K562 (cell line): ENCODE measurements around the gene SCART1. TPM values are rescaled to one million over a fixed set of nuclear protein-coding genes. Genes with fewer than 3 reads are reported as not detected.

Source experiments
- ATAC-seq: fragments of 200-7000 bp; cut with Tn5 transposase; 3 replicates; pipeline ENCODE4 v1.9.1; 2020; ENCODE audit warnings: moderate library complexity
- BruUV-seq: library from RNA; stranded (reverse); fragments of 400-500 nt; replicated peaks from 2 replicates; lab custom pipeline; 2021; lab: Mats Ljungman, UMichigan
- CTCF ChIA-PET: fragments of 300-600 bp; formaldehyde crosslinking; extraction: SDS; loops from one replicate; lab custom pipeline; 2021; ENCODE audit warnings: low intra/inter-chr PET ratio; lab: Yijun Ruan, JAX
- POLR2A ChIA-PET: fragments of 300-600, 350-650 bp; sonication (Branson Sonifier 250); formaldehyde crosslinking; extraction: SDS; loops from one replicate; lab custom pipeline; 2021; ENCODE audit warnings: antibody characterized with exemption, inconsistent platforms; lab: Yijun Ruan, JAX
- DNase-seq, 4 experiments: peaks; one replicate each; pipeline versions ENCODE4 v3.0.0 to v3.0.0-alpha.2; 2011 to 2018; ENCODE audit warnings: low spot score in 3 of 4, mixed read lengths in 3 of 4; ENCODE audit errors: extremely low read depth in 1 of 4
- FAIRE-seq: peaks from 2 replicates; lab custom pipeline; 2011; peaks lifted over from hg19 to GRCh38; lab: Jason Lieb, UNC
- H2AFZ ChIP-seq: 2 replicates; pipeline ENCODE4 v1.6.0; 2011; ENCODE audit warnings: low read depth, low read length, control low read depth, inconsistent platforms
- H3K27ac ChIP-seq: fragments of 200-600 bp; 3 replicates; pipeline ENCODE4 v1.8.0; 2011; ENCODE audit warnings: low read depth, mild to moderate bottlenecking, control low read depth, inconsistent platforms, low read length, moderate library complexity, mixed read lengths; ENCODE audit errors: extremely low read depth
- H3K27me3 ChIP-seq, 2 experiments: fragments of 300-600 bp in 1 of 2; 2 replicates in 1 of 2; 3 replicates in 1 of 2; pipeline versions ENCODE4 v1.6.0 to v1.8.0; 2011; ENCODE audit warnings: inconsistent platforms in 2 of 2, low read length in 2 of 2, mild to moderate bottlenecking in 1 of 2, mixed read lengths in 1 of 2, moderate library complexity in 1 of 2; ENCODE audit not compliant: control insufficient read depth in 2 of 2, insufficient read depth in 2 of 2
- H3K36me3 ChIP-seq: fragments of 300-600 bp; 3 replicates; pipeline ENCODE4 v1.8.0; 2011; ENCODE audit warnings: mild to moderate bottlenecking, low read length, inconsistent platforms; ENCODE audit not compliant: control insufficient read depth, insufficient read depth
- H3K4me1 ChIP-seq, 2 experiments: fragments of 200-600 bp in 1 of 2; replicated peaks in 1 of 2; 2 replicates in 1 of 2; 3 replicates in 1 of 2; pipeline versions ENCODE4 v1.5.1 to v1.8.0; 2011; ENCODE audit warnings: inconsistent platforms in 2 of 2, low read length in 2 of 2, mild to moderate bottlenecking in 1 of 2, mixed read lengths in 1 of 2, moderate library complexity in 1 of 2; ENCODE audit not compliant: control insufficient read depth in 2 of 2, insufficient read depth in 2 of 2
- H3K4me2 ChIP-seq: 2 replicates; pipeline ENCODE4 v1.6.1; 2011; ENCODE audit warnings: low read length, control low read depth, inconsistent platforms, mixed read lengths; ENCODE audit not compliant: insufficient read depth
- H3K4me3 ChIP-seq: fragments of 200-600 bp; sonication (generic), shearing (Covaris generic); 2 replicates; pipeline ENCODE4 v1.5.1; 2016; ENCODE audit warnings: control low read depth, inconsistent platforms
- H3K79me2 ChIP-seq: fragments of 200-600 bp; 3 replicates; pipeline ENCODE4 v1.8.0; 2011; ENCODE audit warnings: low read length, inconsistent platforms; ENCODE audit not compliant: control insufficient read depth, insufficient read depth
- H3K9ac ChIP-seq, 2 experiments: 2 replicates each; pipeline versions ENCODE4 v1.6.0 to v1.6.1; 2011; ENCODE audit warnings: low read depth in 2 of 2, low read length in 2 of 2, control low read depth in 1 of 2, inconsistent platforms in 1 of 2, mild to moderate bottlenecking in 1 of 2, mixed read lengths in 1 of 2; ENCODE audit not compliant: insufficient read depth in 1 of 2
- H3K9me1 ChIP-seq: one replicate; pipeline ENCODE4 v1.6.0; 2011; ENCODE audit warnings: inconsistent platforms, mild to moderate bottlenecking, low read length, moderate library complexity; ENCODE audit not compliant: control insufficient read depth, insufficient read depth
- H3K9me3 ChIP-seq: replicated peaks from 2 replicates; pipeline ENCODE4 v1.5.1; 2011; ENCODE audit warnings: low read depth, low read length, inconsistent platforms; ENCODE audit not compliant: control insufficient read depth, insufficient read depth
- H4K20me1 ChIP-seq: replicated peaks from 2 replicates; pipeline ENCODE4 v1.6.1; 2011; ENCODE audit warnings: low read length, inconsistent platforms, mixed read lengths; ENCODE audit not compliant: control insufficient read depth, insufficient read depth
- ATF7 ChIP-seq: fragments of 450-650 bp; IDR thresholded peaks from 2 replicates; pipeline ENCODE4 v1.7.1; 2014; ENCODE audit warnings: mild to moderate bottlenecking, moderate library complexity
- HDAC6 ChIP-seq: IDR thresholded peaks from 2 replicates; pipeline ENCODE4 v1.6.1; 2012; ENCODE audit warnings: low read depth, mild to moderate bottlenecking, control low read depth, inconsistent platforms, low read length, moderate library complexity
- NCOA4 ChIP-seq: fragments of 450-650 bp; IDR thresholded peaks from 2 replicates; pipeline ENCODE4 v1.6.1; 2018; ENCODE audit warnings: mild to moderate bottlenecking; ENCODE audit not compliant: partially characterized antibody
- NFRKB ChIP-seq: fragments of 450-650 bp; IDR thresholded peaks from 2 replicates; pipeline ENCODE4 v1.6.1; 2016; ENCODE audit warnings: low read depth
- NONO ChIP-seq, 2 experiments: fragments of 200-400 bp in 1 of 2; fragments of 450-650 bp in 1 of 2; formaldehyde crosslinking in 1 of 2; IDR thresholded peaks; 2 replicates each; pipeline ENCODE4 v1.6.1; 2017; ENCODE audit warnings: low read depth in 2 of 2, mild to moderate bottlenecking in 2 of 2, moderate library complexity in 2 of 2, low read length in 1 of 2
- POLR2G ChIP-seq: fragments of 200-400 bp; formaldehyde crosslinking; IDR thresholded peaks from 2 replicates; pipeline ENCODE4 v1.6.1; 2017; ENCODE audit warnings: low read depth, mild to moderate bottlenecking, antibody characterized with exemption, low read length, moderate library complexity
- ZC3H8 ChIP-seq: fragments of 450-650 bp; IDR thresholded peaks from 2 replicates; pipeline ENCODE4 v1.6.1; 2017
- WGBS: fragments of 100-300 bp; shearing (Covaris generic); methylation state at CpG from one replicate; pipeline ENCODE4 v1.1.6; 2016; ENCODE audit warnings: low coverage, mixed read lengths; ENCODE audit not compliant: insufficient coverage; ENCODE audit errors: missing lambda C conversion rate; 5-methylcytosine and 5-hydroxymethylcytosine counted together
- in situ Hi-C: fragments of 300-500 bp; cut with MboI; formaldehyde crosslinking; loops from 4 replicates; pipeline ENCODE4 v1.15.0; 2018; ENCODE audit warnings: inconsistent platforms, mixed read lengths
- intact Hi-C: fragments of 100-400 bp; cut with micrococcal nuclease; formaldehyde crosslinking; loops from 2 replicates; pipeline ENCODE4 v1.14.2; 2022
- polyA plus RNA-seq, 8 experiments: library from polyadenylated mRNA; depleted of rRNA in 4 of 8; stranded (reverse) in 5 of 8; unstranded in 3 of 8; fragments of >200 nt; fragmentation: Nextera tagmentation in 2 of 8; fragmentation: Illumina TruSeq in 1 of 8; extraction: Ambion mirVana in 2 of 8; extraction: Trizol in 1 of 8; gene quantifications; 2 replicates each; pipeline versions ENCODE4 v1.2.1 to v1.2.3, GENCODE V29; 2011 to 2014; ENCODE audit warnings: inconsistent platforms in 1 of 8, missing spikeins in 1 of 8
- total RNA-seq, 7 experiments: library from RNA; depleted of rRNA in 6 of 7; stranded (reverse); fragments of >200 nt in 6 of 7; fragmentation: Illumina TruSeq in 2 of 7; extraction: Trizol in 2 of 7; gene quantifications; 2 replicates each; pipeline versions ENCODE4 v1.2.1 to v1.2.3, GENCODE V29; 2011 to 2021; ENCODE audit warnings: low replicate concordance in 1 of 7

SCART1 gene
- total and polyA plus RNA-seq, 9 of the 15 experiments (the other 6 are each of a cell fraction or from before 2014, with no cell fraction given): 0.18 to 6.5 (median 4.5) TPM

DNA sequence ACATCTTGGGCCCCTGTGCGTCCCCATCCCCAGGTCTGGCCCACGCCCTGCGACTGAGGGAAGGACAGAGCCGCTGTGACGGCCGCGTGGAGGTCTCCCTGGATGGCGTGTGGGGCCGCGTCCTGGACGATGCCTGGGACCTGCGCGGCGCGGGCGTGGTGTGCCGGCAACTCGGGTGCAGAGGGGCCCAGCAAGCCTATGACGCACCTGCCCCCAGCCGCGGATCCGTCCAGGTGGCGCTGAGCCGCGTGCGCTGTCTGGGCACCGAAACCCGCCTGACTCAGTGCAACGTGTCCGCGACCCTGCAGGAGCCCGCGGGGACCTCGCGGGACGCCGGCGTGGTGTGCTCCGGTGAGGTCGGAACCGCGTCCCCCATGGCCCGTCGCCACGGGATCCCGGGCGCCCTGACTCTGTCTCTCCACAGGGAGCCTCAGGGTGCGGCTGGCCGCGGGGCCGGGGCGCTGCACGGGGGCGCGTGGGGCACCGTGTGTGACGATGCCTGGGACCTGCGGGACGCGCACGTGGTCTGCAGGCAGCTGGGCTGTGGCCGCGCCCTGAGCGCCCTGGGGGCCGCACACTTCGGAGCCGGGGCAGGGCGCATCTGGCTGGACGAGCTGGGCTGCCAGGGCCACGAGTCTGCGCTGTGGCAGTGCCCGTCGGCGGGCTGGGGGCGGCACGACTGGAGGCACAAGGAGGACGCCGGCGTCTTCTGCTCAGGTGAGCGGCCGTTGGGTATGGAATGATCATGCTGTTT, 5.9 kb downstream of the SCART1 start:
- no TSS peak for BruUV-seq
- DNase-seq (no peak), ATAC-seq (no peak)
- ChIA-PET CTCF (no interaction called here), POLR2A (interaction anchor here (0.8 kb wide), 1 partner anchor 29 kb away, joined by 3 read pairs; no protein-coding TSS in a partner anchor)
- Histone ChIP-seq H3K9ac (no peak overlapping the region), H3K9me3 (no peaks in the 10 kb centered on the region), H3K4me2 (no peak overlapping the region), H2AFZ (no peak overlapping the region), H3K4me3 (no peak overlapping the region), H3K9me1 (no peaks in the 10 kb centered on the region), H4K20me1 (no peaks in the 10 kb centered on the region), H3K79me2 (no peaks in the 10 kb centered on the region; the same call in 2 of the 3 replicates), H3K36me3 (no peaks in the 10 kb centered on the region), H3K4me1 (peaks cover 0 to 24% of the 10 kb centered on the region in 2 experiments; a peak in 2 of 5 replicates)
- 46% methylated on average over 69 of the region's 81 CpGs for WGBS
- in situ Hi-C loops (no loop called here), intact Hi-C loops (no loop called here)
- TF ChIP-seq NONO (IDR thresholded peaks at IDR 0.05; ENCODE audit: low read depth in 2 of 2, low read length in 1 of 2): no peak
- 0 out of 2 replicates have a peak, but pooled peaks have one; percentile 30 for TF ChIP-seq HDAC6
- no peak for TF ChIP-seq NFRKB
- no peak for TF ChIP-seq ATF7
- peak; percentile 25; the same call in 1 of the 2 replicates for TF ChIP-seq POLR2G
- no peak for TF ChIP-seq NCOA4
- no peak for TF ChIP-seq ZC3H8
- TF ChIP-seq, all 486 proteins: peak for 2
- H3K27me3 ChIP-seq: peaks cover 0 to 38% of the 10 kb centered on the region in 2 experiments; a peak in 2 of 5 replicates
- no peak overlapping the region for H3K27ac ChIP-seq
- FAIRE-seq: no peak
